LoVo (cell line): ENCODE measurements around the gene RSPH1.

Source experiments
- DNase-seq: peaks from one replicate; pipeline ENCODE4 v3.0.0-alpha.2; 2016; ENCODE audit warnings: low spot score

Gene RSPH1

DNA sequence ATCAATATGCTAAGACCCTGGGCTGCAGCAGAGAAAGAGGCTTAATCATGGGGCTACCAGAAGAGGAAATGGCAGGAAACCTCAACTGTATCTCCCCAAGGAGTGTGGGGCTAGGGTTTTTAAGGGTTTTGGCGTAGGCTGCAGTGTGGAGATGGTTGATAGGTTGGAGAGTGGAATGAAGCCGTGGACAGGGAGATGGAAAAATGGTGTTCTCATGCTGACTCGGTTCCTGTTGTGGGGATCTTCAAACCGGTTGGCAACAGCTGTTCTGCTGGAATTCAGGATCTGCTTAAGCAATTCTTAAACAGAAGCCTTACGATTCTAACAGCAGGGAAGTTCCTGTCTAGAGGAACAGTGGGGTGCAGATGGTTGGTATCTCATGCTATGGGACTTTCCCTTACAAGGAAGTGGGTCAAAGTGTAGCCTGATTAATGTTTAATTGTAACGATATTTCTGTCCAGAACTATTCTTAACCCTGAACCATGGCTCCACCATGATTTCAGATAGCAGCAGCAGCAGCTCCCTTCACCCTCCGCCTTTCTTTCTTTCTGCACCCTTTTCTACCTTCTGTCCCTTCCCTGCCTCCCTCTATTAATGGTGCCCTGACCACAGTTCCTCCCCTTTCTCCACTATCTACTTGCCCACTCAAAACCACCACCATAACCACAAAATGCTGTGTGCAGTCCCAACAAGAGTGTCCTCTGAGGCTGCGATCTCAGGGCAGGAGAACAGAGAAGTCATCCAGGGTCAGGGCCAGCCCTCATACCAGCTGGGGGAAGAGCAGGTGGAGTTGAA is 30.8 kb downstream of the RSPH1 start:
- DNase-seq, result peak; percentile 47

DNA sequence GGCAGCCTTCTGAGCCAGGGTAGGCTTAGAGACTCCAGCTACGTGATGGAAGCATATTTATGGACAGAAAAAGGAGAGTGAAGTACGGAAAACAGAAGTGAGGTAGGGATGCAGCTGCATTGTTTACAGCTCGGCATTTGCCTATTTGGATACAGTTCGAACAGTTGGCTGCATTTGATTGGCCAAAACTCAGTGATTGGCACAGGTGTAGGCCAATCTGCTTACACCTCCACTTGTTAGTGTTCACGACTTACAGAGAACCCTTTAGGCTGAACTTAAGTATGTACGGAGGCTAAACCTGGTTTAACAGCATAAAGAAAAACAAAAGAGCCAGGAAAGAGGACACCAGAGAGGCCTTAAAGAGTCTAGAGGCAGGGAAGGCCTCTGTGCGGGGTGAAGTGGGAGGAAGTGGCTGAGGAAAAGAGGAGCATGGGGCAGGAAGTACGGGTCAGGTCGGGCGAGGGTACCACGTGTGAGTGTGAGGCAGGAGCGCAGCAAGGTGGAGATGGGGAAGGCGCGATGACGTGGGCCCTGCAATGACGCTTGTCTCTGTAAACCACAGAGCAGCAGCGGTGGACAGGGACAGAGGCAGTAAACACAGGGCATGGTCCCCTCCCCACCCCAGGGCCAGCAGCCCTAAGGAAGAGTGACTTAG is 32.0 kb downstream of the RSPH1 start:
- peak; percentile 28 for DNase-seq

DNA sequence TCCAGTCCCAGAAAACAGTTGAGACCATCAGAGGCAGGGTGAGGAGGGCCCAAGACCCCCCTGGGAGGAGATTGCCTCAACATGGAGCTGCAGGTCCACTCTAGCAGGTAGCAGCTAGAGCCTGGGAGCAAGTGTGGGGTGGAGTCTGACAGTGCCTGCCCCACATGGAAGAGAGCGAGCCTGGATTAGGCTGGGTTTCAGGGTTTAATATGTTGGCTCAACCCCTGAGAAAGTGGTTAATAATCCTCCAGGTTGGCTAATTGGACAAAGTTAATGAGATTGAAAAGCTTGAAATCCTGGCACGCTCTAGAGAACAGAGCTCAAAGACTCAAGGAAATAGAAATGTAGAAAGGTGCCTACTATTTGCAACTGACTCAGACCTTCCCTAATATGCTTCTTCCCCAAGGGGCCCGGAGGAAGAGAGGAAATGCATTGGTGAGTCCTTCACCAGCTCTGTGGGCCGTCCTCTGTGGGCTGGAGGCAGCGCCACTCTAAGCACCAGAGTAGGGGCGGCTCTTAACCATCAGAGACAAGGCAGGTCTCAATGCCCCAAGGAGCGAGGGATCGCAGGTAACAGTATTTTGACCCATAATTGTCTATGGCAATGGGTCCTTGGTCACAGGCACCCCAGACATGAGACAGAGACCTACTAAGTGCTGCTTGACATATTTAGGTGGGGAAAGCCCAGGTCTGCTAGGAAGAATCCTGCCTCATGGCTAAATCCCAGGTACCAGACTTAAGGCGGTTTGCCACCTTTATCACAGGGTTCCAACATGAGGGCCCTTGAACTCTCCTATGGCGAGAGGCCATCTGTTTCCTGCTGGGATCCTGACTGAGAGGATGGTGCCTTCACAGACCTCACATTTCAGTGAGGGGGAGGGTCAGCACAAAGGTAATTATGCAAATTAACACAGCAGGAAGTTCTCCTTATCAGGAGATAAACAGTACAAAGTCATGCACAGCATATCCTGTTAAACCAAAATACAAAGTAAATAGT is 33.8 kb downstream of the RSPH1 start:
- DNase-seq, result no peak

DNA sequence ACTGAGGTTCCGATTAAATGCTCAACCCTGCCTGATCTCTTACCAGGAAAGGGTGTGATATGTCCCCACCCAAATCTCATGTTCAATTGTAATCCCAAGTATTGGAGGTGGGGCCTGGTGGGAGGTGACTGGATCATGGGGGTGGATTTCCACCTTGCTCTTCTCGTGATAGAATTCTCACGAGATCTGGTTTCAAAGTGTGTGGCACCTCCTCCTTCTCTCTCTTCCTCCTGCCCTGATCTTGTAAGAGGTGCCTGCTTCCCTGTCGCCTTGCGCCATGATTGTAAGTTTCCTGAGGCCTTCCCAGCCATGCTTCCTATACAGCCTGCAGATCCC is 34.9 kb downstream of the RSPH1 start:
- DNase-seq, result no peak

DNA sequence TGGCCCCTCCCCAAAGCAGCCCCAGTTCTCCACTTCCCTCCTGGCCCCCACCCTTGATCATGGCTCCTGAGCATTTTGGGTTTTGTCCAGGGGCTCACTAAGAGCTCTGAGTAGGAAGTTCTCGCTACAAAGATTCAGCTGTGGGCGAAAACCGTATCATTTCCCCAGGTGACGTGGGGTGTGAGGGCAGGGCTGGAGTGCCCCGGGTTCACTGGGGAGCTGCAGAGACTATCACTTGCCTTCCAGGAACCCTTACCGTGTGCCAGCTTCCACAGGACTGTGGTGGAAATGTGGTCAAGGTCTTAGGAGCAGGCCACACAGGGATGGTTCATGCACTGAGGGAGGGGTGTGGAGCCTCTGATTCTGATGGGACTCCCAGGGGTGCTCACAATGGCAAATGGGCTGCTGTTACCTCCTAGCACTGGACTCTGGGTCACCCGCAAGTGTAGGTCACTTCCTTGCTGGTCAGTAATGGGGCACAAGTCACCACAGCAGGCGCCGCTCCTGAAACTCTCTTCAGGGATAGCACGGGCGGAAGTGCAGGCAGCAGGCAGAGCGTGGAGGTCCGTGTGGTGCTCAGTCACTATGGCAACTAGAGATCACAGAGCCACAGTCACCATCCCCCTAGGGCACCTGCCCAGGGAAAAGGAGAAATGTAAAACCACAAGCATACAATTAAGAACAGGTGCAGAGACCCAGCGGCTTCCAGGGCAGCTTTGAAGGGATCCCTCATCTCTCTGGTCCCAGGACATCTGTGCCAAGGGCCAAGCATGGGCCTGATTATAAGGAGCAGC is 35.4 kb downstream of the RSPH1 start:
- no peak for DNase-seq

DNA sequence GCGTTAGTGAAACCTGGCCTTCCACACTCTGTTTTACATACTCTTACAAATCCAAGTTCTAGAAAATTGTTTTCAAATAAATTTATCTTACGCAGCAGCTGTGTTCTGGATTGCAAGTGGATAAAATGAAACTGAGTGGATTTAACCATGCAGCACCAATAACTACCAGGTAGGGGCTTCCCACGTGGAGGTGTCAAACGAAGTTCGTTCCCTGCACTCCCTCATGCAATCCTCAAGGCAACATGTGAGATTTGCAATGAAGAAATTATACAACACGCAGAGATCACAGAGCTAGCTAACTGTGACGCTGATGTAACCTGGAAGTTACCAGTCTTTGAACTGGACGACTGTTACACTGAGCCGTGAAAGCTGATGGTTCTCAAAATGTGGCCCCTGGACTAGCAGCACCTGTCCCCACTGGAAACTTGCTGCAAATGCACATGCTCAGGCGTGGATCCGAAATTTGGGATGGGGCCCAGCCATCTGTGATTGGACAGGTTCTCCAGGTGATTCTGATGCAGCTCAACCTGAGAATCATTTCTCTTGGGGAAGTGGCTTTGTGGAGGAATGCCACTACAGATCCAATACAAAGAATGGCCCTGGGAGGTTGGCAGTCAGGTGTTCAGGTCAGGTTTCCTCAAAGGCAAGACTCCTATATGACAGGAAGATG is 36.3 kb downstream of the RSPH1 start:
- DNase-seq, result no peak

DNA sequence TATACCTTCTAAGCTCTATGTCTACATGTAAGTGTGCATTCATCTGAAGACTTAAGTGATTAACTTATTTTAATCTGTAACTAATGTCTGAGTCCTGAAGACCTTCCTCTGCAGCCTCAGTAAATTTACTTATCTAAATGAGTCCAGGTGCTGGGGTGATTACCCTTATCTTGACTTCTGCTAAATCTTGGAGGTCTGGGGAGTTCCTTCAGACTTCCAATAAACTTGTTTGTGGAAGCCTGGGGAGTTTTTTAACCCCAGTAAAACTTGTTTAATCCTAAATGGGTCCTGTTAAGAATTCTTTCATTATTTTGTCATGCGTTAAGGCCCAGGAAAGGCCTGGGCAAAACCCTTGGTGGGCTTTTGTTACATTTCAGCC is 37.0 kb downstream of the RSPH1 start:
- no peak for DNase-seq

DNA sequence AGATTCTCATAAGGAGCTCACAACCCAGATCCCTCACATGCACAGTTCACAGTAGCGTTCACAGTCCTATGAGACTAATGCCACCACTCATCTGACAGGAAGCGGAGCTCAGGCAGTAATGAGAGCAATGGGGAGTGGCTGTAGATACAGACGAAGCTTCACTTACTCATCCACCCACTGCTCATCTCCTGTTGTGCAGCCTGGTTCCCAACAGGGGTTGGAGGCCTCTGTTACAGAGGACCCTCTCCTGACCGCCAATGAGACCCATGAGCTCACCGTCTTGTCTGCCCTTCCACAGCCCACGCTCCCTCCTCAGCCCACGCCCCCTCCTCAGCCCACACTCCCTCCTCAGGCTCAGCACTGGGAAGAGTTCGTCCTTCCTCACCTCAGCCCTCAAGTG is 39.6 kb downstream of the RSPH1 start:
- DNase-seq, result no peak

DNA sequence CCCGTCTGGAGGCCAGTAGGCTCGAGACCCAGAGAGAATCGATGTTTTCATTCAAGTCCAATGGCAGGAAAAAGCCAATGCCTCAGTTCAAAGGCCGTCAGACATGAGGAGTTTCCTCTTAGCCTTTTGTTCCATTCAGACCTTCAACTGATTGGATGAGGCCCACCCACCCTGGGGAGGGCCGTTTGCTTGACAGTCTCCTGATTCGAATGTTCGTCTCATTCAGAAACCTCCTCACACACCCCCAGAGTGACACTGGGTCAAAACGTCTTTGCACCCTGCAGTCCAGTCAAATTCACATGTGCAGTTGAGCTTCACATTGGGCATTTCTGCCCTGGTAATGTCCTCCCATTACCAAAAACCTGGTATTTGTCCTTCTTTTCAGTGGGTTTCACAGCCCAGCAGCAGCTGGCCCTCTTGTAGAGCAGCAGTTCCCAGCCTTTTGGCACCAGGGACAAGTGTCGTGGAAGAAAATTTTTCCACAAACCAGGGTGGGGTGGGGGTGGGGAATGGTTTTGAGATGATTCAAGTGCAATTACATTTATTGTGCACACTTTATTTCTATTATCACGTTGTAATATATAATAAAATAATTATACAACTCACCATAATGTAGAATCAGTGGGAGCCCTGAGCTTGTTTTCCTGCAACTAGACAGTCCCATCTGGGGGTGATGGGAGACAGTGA is 40.1 kb downstream of the RSPH1 start:
- DNase-seq, result no peak

DNA sequence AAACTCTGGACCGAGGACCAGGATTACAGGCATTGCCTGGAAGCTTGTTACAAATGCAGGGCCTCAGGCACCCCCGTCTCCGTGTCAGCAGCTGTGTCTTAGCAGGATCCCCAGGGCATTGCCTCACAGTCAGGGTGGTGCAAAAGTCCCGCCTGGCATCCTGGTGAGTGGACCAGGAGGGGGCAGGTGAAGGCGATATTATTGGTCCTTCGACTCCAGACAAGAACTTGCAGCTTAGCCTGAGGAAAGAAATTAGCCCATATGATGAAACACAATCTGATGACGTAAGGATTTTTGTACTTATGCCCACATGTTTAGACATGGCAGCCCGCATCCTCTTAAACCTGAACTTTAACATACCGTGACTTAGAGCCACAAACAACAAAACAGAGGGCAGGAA is 40.8 kb downstream of the RSPH1 start:
- DNase-seq, result no peak

DNA sequence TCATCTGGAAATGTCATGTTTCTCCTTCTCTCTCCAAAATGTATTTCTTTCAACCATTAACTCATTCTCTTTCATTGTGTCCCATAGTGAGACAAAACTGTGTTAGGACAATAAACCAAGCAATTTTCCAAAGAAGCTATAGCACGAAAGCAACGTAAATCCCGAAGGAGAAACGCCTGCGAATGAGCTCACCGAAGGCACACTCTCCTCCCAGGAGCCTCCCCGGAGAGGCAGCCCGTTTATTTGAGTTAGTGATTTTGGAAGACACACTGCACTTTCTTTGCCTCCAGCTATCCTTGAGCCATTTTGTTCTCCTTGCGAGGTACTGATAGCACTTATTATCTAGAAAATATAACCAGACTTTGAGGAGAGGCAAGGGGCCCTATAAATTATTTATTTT is 41.2 kb downstream of the RSPH1 start:
- no peak for DNase-seq

DNA sequence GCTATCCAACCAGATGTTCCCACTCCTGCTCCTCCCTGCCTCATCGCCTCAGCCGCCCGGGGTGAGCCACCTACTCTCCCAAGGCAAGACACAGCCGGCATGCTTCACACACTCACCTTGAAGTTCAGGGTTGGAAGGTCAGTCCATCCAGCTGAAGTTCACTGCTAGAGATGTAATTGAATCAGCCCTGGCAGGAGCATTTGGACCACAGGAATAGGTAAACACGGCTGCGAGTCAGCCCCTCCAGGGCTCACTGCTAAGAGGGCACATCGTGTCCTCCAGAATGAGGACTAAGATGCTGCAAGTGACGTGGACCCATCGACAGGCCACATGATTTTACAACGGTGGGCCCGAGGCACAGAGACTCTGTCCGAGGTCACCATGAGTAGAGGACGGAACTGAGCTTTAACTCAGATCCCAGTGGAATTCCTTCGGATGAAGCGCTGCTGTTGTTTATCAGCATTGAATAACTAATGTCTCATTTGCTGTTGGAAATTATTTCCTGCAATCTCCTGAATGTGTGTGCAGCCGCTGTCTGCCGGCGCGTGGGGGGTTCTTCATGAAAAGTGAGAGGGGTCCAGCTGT is 41.9 kb downstream of the RSPH1 start:
- DNase-seq, result no peak

DNA sequence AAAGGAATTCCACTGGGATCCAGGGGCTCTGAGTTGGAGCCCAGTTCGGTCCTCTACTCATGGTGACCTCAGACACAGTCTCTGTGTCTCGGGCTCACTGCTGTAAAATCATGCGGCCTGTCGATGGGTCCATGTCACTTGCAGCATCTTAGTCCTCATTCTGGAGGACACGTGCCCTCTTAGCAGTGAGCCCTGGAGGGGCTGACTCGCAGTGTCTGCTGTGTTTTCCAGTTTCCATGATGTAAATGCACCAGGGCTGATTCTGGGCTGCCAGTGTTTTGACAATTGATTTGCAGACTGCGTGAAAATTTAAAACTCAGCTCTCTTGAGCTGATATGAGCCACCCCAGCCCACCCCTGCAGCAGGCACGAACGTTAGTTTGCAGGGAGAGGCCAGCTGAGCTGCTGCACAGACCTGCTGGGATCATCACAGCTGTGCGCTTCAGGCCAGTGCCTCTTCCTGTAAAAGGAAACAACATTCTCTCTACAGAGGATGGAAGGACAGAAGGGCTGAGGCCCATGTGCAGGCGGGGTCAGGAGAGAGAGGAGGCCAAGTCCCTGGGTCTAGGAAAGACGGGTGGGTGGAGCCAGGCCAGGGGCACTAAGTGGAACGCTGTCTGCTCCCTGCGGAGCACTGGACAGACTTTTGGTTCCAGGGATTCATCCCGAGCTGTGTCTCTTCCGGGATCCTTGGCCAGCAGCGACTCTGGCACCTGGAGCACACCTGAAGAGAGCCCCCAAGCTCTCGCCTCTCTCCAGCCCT is 42.6 kb downstream of the RSPH1 start:
- no peak for DNase-seq

DNA sequence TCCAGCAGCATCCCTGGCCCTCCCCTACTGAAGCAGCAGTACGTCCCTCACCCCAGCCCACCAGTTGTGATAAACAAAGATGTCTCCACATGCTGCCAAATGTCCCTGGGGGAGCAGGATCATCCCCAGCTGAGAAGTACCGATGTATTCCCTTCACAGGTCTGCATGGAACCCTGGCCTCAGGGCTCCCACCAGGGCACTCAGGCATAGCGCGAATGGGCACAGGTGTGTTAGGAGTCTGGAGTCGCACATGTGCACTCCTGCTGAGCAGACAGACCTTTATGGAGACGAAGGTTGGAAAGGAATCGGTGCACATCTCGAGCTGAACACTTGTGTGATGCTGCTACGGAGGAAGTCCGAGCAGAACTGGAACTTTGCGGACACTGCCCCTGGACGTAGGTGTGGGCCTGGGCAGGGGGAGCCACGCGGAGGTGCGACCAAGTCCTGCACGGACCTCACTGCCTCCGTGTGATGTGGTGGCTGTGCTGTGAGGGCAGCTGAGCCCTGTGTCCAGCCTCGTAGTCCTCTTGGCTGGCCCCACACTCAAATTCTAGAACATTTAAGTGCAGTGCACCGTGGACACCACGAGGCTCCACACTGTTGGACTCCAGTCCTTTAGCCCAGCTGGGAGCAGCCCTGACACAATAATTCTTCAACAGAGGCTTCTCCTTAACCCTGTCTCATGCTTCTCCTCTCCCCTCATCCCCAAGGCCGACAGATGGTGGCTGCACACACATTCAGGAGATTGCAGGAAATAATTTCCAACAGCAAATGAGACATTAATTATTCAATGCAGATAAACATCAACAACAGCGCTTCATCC is 43.4 kb downstream of the RSPH1 start:
- DNase-seq, result no peak

DNA sequence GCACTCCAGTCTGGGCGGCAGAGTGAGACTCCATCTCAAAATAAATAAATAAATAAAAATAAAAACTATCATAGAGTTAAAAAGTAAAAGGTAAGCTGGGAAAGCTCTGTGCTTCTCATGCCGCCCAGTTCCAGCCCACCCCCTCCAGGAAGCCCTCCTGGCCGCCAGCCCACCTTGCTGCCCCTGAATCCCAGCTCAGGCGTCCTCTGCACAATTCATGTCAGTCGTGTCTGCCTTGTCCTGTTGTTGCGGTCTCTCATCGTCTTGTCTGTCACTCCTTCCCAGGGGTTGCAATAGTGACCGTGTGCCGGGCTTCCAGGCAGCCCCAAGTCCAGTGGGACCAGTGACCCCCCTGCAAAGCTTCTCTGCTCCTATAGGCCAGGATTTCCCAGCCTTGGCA is 44.1 kb downstream of the RSPH1 start:
- DNase-seq, result no peak

DNA sequence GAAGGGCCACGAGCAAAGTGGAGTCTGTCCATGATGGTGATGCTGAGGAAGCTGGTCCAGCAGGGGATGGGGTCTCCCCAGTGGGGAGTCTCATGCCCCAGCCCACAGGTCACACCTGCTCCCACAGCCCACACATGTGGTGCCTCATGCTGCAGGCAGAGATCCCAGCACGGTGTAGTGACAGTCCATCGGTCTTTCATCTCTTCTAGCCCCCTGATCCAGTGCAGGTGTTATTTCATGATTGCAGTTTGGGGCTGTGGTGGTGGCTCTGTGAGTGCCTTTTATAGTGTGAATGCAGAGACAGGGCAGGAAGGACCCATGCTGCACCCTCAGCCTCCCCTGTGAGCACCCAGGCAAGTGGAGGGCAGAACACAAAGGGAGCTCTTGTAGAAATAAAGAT is 47.3 kb downstream of the RSPH1 start:
- no peak for DNase-seq

DNA sequence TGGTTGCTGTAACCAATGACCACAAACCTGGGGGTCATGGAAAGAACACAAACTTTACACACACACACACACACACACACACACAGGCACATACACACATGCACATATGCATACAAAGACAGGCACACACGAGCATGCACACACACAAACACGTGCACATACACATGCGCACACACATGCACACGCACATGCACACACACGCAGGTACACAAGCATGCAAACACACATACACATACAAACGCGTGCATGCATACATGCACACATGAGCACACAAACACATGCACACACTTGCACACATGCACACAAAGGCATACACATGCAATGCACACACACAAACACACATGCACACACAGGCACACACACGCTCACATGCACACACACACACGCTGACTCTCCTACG is 48.3 kb downstream of the RSPH1 start:
- no peak for DNase-seq

DNA sequence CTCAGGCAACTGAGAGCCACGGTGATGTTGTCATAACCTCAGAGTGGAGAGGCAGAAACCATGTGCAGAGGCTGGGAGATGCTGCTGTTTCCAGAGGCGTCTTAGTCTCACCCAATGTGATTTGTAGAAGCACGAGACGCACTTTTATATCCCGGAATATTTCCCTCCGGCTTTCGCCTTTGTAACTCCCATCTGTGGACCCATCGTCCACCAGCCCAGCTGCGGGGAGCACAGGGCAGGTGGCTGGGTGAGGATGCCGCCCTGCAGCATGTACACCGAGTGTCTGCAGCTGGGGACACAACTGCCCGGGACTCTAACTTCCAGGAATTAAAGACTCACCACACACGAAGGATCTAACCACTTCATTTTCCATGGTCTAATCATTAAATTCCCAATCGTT is 48.8 kb downstream of the RSPH1 start:
- DNase-seq, result no peak

DNA sequence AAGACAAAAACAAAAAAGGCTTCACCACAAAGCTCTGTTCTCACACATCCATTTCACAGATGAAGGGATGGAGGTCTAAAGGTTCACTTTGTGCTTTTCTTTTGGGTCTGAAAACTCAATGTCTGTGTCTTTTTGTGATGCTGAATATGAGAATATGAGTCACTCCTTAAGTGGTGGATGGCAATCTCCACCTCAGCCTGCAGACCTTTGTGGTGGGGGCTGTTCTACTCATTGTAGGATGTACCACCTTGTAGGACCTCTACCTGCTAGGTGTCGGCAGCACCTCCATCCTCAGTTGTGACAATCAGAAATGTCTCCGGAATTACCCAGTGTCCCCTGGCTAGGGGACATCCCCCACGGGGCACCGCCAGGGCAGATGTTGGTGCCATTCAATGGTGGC is 49.5 kb downstream of the RSPH1 start:
- no peak for DNase-seq
